ENCODE measurements around the gene AGTRAP. TPM values are rescaled to one million over a fixed set of nuclear protein-coding genes. Genes with fewer than 3 reads are reported as not detected.

AGTRAP gene
- total RNA-seq, 1 donor from 2014 or later, result 49.4 TPM

GRCh38 chr1:11792106-11792505 is 56.2 kb downstream of the AGTRAP start:
- intact Hi-C loops (cut with DNase I), result no loop called here
- H3K4me1 ChIP-seq, result peaks cover 58% of the 10 kb centered on the region
- no peak for DNase-seq (ENCODE audit: extremely low spot score in 2 of 2)

GRCh38 chr1:11793819-11794218 is 57.9 kb downstream of the AGTRAP start:
- intact Hi-C loops (cut with DNase I), result no loop called here
- Histone ChIP-seq H3K4me1 (peaks cover 41% of the 10 kb centered on the region), H3K36me3 (peaks cover 0 to 47% of the 10 kb centered on the region in 2 donors)

More at GRCh38 chr1:11792106-11792505, 56.2 kb downstream of the AGTRAP start:
- Histone ChIP-seq H3K27ac (peak overlapping the region; percentile 99), H3K9me3 (no peaks in the 10 kb centered on the region), H3K36me3 (peaks cover 0 to 44% of the 10 kb centered on the region in 2 donors), H3K27me3 (no peaks in the 10 kb centered on the region), H3K4me3 (no peak overlapping the region)
- TF ChIP-seq POLR2AphosphoS5 (IDR thresholded peaks at IDR 0.05; ENCODE audit: insufficient read depth in 1 of 2, low read depth in 1 of 2), result no peak

GRCh38 chr1:11794446-11795237 is 58.7 kb downstream of the AGTRAP start:
- H3K4me1 ChIP-seq, result peaks cover 33% of the 10 kb centered on the region
- H3K9me3 ChIP-seq, result no peaks in the 10 kb centered on the region
- intact Hi-C loops (cut with DNase I), result no loop called here
- TF ChIP-seq POLR2A (IDR thresholded peaks at IDR 0.05) (no peak), CTCF (IDR thresholded peaks at IDR 0.05) (no peak), POLR2AphosphoS5 (IDR thresholded peaks at IDR 0.05; ENCODE audit: insufficient read depth in 1 of 2, low read depth in 1 of 2) (no peak)
- no peaks in the 10 kb centered on the region for H3K27me3 ChIP-seq
- peaks cover 0 to 55% of the 10 kb centered on the region in 2 donors for H3K36me3 ChIP-seq
- DNase-seq (ENCODE audit: extremely low spot score in 2 of 2), result no peak
- H3K4me3 ChIP-seq, result no peak overlapping the region
- peak overlapping the region; percentile 23 for H3K27ac ChIP-seq

More at GRCh38 chr1:11793819-11794218, 57.9 kb downstream of the AGTRAP start:
- Histone ChIP-seq H3K27me3 (no peaks in the 10 kb centered on the region), H3K27ac (no peak overlapping the region), H3K4me3 (no peak overlapping the region), H3K9me3 (no peaks in the 10 kb centered on the region)
- TF ChIP-seq POLR2AphosphoS5 (IDR thresholded peaks at IDR 0.05; ENCODE audit: insufficient read depth in 1 of 2, low read depth in 1 of 2) (no peak), CTCF (IDR thresholded peaks at IDR 0.05) (no peak), POLR2A (IDR thresholded peaks at IDR 0.05) (no peak)
- no peak for DNase-seq (ENCODE audit: extremely low spot score in 2 of 2)

GRCh38 chr1:11795238-11795890 is 59.4 kb downstream of the AGTRAP start:
- Histone ChIP-seq H3K9me3 (no peaks in the 10 kb centered on the region), H3K36me3 (peaks cover 0 to 60% of the 10 kb centered on the region in 2 donors), H3K27me3 (no peaks in the 10 kb centered on the region), H3K4me3 (no peak overlapping the region), H3K4me1 (peaks cover 26% of the 10 kb centered on the region), H3K27ac (peak overlapping the region; percentile 23)
- DNase-seq (ENCODE audit: extremely low spot score in 2 of 2), result no peak
- intact Hi-C loops (cut with DNase I), result no loop called here
- TF ChIP-seq POLR2A (IDR thresholded peaks at IDR 0.05) (no peak), CTCF (IDR thresholded peaks at IDR 0.05) (no peak), POLR2AphosphoS5 (IDR thresholded peaks at IDR 0.05; ENCODE audit: insufficient read depth in 1 of 2, low read depth in 1 of 2) (no peak)

GRCh38 chr1:11796036-11796828 is 60.3 kb downstream of the AGTRAP start:
- no peaks in the 10 kb centered on the region for H3K27me3 ChIP-seq
- H3K36me3 ChIP-seq, result peaks cover 0 to 68% of the 10 kb centered on the region in 2 donors
- H3K9me3 ChIP-seq, result no peaks in the 10 kb centered on the region
- H3K4me3 ChIP-seq, result no peak overlapping the region
- intact Hi-C loops (cut with DNase I), result no loop called here
- peaks cover 24% of the 10 kb centered on the region for H3K4me1 ChIP-seq
- DNase-seq (ENCODE audit: extremely low spot score in 2 of 2), result no peak
- no peak for TF ChIP-seq POLR2A (IDR thresholded peaks at IDR 0.05)
- no peak for TF ChIP-seq POLR2AphosphoS5 (IDR thresholded peaks at IDR 0.05; ENCODE audit: insufficient read depth in 1 of 2, low read depth in 1 of 2)
- no peak for TF ChIP-seq CTCF (IDR thresholded peaks at IDR 0.05)
- no peak overlapping the region for H3K27ac ChIP-seq
